ENCODE data around the gene TENM3. TPM values are rescaled to one million over a fixed set of nuclear protein-coding genes. Genes with fewer than 3 reads are reported as not detected.

Gene TENM3
- polyA plus RNA-seq, 1 of the 3 experiments (the other 2 are of a cell fraction), result 10.4 TPM

- no peaks in the 10 kb centered on the region for H3K9me3 ChIP-seq
- no peak for DNase-seq
- H3K4me1 ChIP-seq (ENCODE audit: control insufficient read depth in 1 of 2, insufficient read depth in 2 of 2, low read depth in 1 of 2, low read length in 1 of 2), result no peaks in the 10 kb centered on the region
- H2AFZ ChIP-seq (ENCODE audit: low read depth), result no peak overlapping the region
- no peaks in the 10 kb centered on the region for H3K27me3 ChIP-seq (ENCODE audit: insufficient read depth)
- CTCF ChIA-PET, result no interaction called here
- H3K4me3 ChIP-seq (ENCODE audit: low read depth in 2 of 2, low read length in 1 of 2), result no peak overlapping the region
- no peaks in the 10 kb centered on the region for H4K20me1 ChIP-seq (ENCODE audit: insufficient read depth)
- H3K9me2 ChIP-seq, result no peaks in the 10 kb centered on the region
- H3K79me2 ChIP-seq (ENCODE audit: insufficient read depth), result no peaks in the 10 kb centered on the region
- 73% methylated on average over 25 of the region's 26 CpGs for WGBS (ENCODE audit: low lambda C conversion rate)
- H3K4me2 ChIP-seq, result no peak overlapping the region
- no peak overlapping the region for H3K27ac ChIP-seq (ENCODE audit: low read depth in 2 of 2, low read length in 1 of 2)
- no peaks in the 10 kb centered on the region for H3K36me3 ChIP-seq (replicated peaks in 1 of 2; ENCODE audit: control insufficient read depth in 1 of 2, insufficient read depth in 2 of 2, low read length in 1 of 2)
- POLR2A ChIA-PET, result no interaction called here
- TF ChIP-seq RFX5 (IDR thresholded peaks at IDR 0.05; ENCODE audit: low read length), result no peak
- no peak for TF ChIP-seq MAX (IDR thresholded peaks at IDR 0.05; ENCODE audit: low read depth)
- TF ChIP-seq TCF12 (IDR thresholded peaks at IDR 0.05), result no peak
- no peak for TF ChIP-seq SMC3 (IDR thresholded peaks at IDR 0.05; ENCODE audit: low read depth, low read length)
- no peak for TF ChIP-seq ELF1 (IDR thresholded peaks at IDR 0.05)
- H3F3A ChIP-seq (replicated peaks; ENCODE audit: insufficient read depth), result no peaks in the 10 kb centered on the region
- H3K9ac ChIP-seq, result no peak overlapping the region
Measured at GRCh38 chr4:182835006-182835740, 592.0 kb downstream of the TENM3 start.

- ChIA-PET CTCF (no interaction called here), POLR2A (no interaction called here)
- H3K4me2 ChIP-seq, result no peak overlapping the region
- DNase-seq, result no peak
- H3K9me3 ChIP-seq, result no peaks in the 10 kb centered on the region
- no peaks in the 10 kb centered on the region for H3K79me2 ChIP-seq (ENCODE audit: insufficient read depth)
- H3K9me2 ChIP-seq, result no peaks in the 10 kb centered on the region
- H3K27ac ChIP-seq (ENCODE audit: low read depth in 2 of 2, low read length in 1 of 2), result no peak overlapping the region
- H3K4me1 ChIP-seq (ENCODE audit: control insufficient read depth in 1 of 2, insufficient read depth in 2 of 2, low read depth in 1 of 2, low read length in 1 of 2), result no peaks in the 10 kb centered on the region
- H3F3A ChIP-seq (replicated peaks; ENCODE audit: insufficient read depth), result no peaks in the 10 kb centered on the region
- no peak overlapping the region for H3K4me3 ChIP-seq (ENCODE audit: low read depth in 2 of 2, low read length in 1 of 2)
- no peaks in the 10 kb centered on the region for H4K20me1 ChIP-seq (ENCODE audit: insufficient read depth)
- TF ChIP-seq MEF2A (IDR thresholded peaks at IDR 0.05; ENCODE audit: borderline replicate concordance, low read depth), result no peak
- TF ChIP-seq TAF1 (IDR thresholded peaks at IDR 0.05; ENCODE audit: borderline replicate concordance, low read depth, low read length), result no peak
- no peak for TF ChIP-seq IRF3 (IDR thresholded peaks at IDR 0.05; ENCODE audit: low read depth, low read length)
- no peak for TF ChIP-seq ELF1 (IDR thresholded peaks at IDR 0.05)
- no peak for TF ChIP-seq REST (IDR thresholded peaks at IDR 0.05; ENCODE audit: low read depth, low read length)
- WGBS (ENCODE audit: low lambda C conversion rate), result 69% methylated on average over 12 of the region's 12 CpGs
- H3K9ac ChIP-seq, result no peak overlapping the region
- H3K27me3 ChIP-seq (ENCODE audit: insufficient read depth), result no peaks in the 10 kb centered on the region
- H3K36me3 ChIP-seq (replicated peaks in 1 of 2; ENCODE audit: control insufficient read depth in 1 of 2, insufficient read depth in 2 of 2, low read length in 1 of 2), result no peaks in the 10 kb centered on the region
- H2AFZ ChIP-seq (ENCODE audit: low read depth), result no peak overlapping the region
Measured at GRCh38 chr4:182837831-182838230, 594.6 kb downstream of the TENM3 start.
